PC-3 (cell line): Measurements from ENCODE around the gene FAM186B. TPM values are rescaled to one million over a fixed set of nuclear protein-coding genes. Genes with fewer than 3 reads are reported as not detected.

ENCODE experiments used
- ATAC-seq: fragments of 200-7000 bp; cut with Tn5 transposase; 2 replicates; pipeline ENCODE4 v1.9.1; 2020; ENCODE audit warnings: mild to moderate bottlenecking, moderate library complexity
- BruUV-seq: library from RNA; stranded (reverse); fragments of 400-500 nt; replicated peaks from 2 replicates; lab custom pipeline; 2021; lab: Mats Ljungman, UMichigan
- CTCF ChIA-PET: fragments of 300-600 bp; sonication (Branson Sonifier 250); formaldehyde crosslinking; loops from one replicate; lab custom pipeline; 2022; ENCODE audit warnings: antibody characterized with exemption; lab: Charles Lee
- POLR2A ChIA-PET: fragments of 300-600 bp; sonication (Branson Sonifier 250); formaldehyde crosslinking; loops from one replicate; lab custom pipeline; 2022; ENCODE audit warnings: antibody characterized with exemption; ENCODE audit not compliant: unreplicated experiment; lab: Charles Lee
- DNase-seq: peaks from one replicate; pipeline ENCODE4 v3.0.0-alpha.2; 2015
- H2AFZ ChIP-seq: fragments of 300-600 bp; sonication (generic); 2 replicates; pipeline ENCODE4 v1.6.0; 2016; ENCODE audit warnings: antibody characterized with exemption, low read length
- H3F3A ChIP-seq: fragments of 300-600 bp; sonication (generic); one replicate; pipeline ENCODE4 v1.6.0; 2017; ENCODE audit warnings: antibody characterized with exemption, low read length, control low read depth, mild to moderate bottlenecking; ENCODE audit not compliant: unreplicated experiment
- H3K27ac ChIP-seq: fragments of 300-600 bp; sonication (generic); 2 replicates; pipeline ENCODE4 v1.5.1; 2016; ENCODE audit warnings: mild to moderate bottlenecking, low read length
- H3K27me3 ChIP-seq: fragments of 300-600 bp; sonication (generic); 2 replicates; pipeline ENCODE4 v1.6.1; 2016; ENCODE audit warnings: low read length, mixed read lengths
- H3K36me3 ChIP-seq: fragments of 300-600 bp; sonication (generic); 2 replicates; pipeline ENCODE4 v1.6.1; 2016; ENCODE audit warnings: low read depth, mixed run types, low read length, mixed read lengths
- H3K4me1 ChIP-seq: fragments of 300-600 bp; sonication (generic); 2 replicates; pipeline ENCODE4 v1.5.1; 2016; ENCODE audit warnings: low read length; ENCODE audit not compliant: insufficient read depth
- H3K4me2 ChIP-seq: fragments of 300-600 bp; sonication (generic); 2 replicates; pipeline ENCODE4 v1.6.0; 2016; ENCODE audit warnings: low read length
- H3K4me3 ChIP-seq: fragments of 300-600 bp; sonication (generic); 2 replicates; pipeline ENCODE4 v1.5.1; 2016; ENCODE audit warnings: mild to moderate bottlenecking, low read length, mixed read lengths
- H3K79me2 ChIP-seq: fragments of 300-600 bp; sonication (generic); 2 replicates; pipeline ENCODE4 v1.6.1; 2017; ENCODE audit warnings: low read length, mixed read lengths
- H3K9ac ChIP-seq: fragments of 300-600 bp; sonication (generic); 2 replicates; pipeline ENCODE4 v1.6.0; 2016; ENCODE audit warnings: mild to moderate bottlenecking, low read length
- H3K9me2 ChIP-seq: fragments of 300-600 bp; sonication (generic); replicated peaks from 2 replicates; pipeline ENCODE4 v1.6.1; 2016; ENCODE audit warnings: mixed run types, low read length, mixed read lengths
- H3K9me3 ChIP-seq: fragments of 300-600 bp; sonication (generic); 2 replicates; pipeline ENCODE4 v1.6.1; 2016; ENCODE audit warnings: low read length, mixed read lengths
- H4K20me1 ChIP-seq: fragments of 300-600 bp; sonication (generic); 2 replicates; pipeline ENCODE4 v1.6.1; 2016; ENCODE audit warnings: low read length, mixed read lengths
- CTCF ChIP-seq: fragments of 300-600 bp; sonication (generic); conservative IDR thresholded peaks from 2 replicates; pipeline ENCODE4 v1.5.1; 2017; ENCODE audit warnings: antibody characterized with exemption, low read depth, mild to moderate bottlenecking, low read length
- EZH2 ChIP-seq: fragments of 300-600 bp; sonication (generic); IDR thresholded peaks from one replicate; pipeline ENCODE4 v1.6.1; 2017; ENCODE audit warnings: antibody characterized with exemption, mild to moderate bottlenecking, low read length; ENCODE audit not compliant: unreplicated experiment
- EZH2phosphoT487 ChIP-seq: fragments of 300-600 bp; sonication (generic); IDR thresholded peaks from 2 replicates; pipeline ENCODE4 v1.6.1; 2018; ENCODE audit warnings: mild to moderate bottlenecking, antibody characterized with exemption, low read length, borderline replicate concordance
- intact Hi-C: fragments of 100-400 bp; cut with micrococcal nuclease; formaldehyde crosslinking; loops from 2 replicates; pipeline ENCODE4 v1.9.0; 2023
- total RNA-seq: library from RNA; depleted of rRNA; stranded (reverse); fragments of >200 nt; gene quantifications from 2 replicates; pipeline ENCODE4 v1.2.3, GENCODE V29; 2014

The FAM186B gene
- total RNA-seq, 1 experiment from 2014 or later, result 0.80 TPM

DNA sequence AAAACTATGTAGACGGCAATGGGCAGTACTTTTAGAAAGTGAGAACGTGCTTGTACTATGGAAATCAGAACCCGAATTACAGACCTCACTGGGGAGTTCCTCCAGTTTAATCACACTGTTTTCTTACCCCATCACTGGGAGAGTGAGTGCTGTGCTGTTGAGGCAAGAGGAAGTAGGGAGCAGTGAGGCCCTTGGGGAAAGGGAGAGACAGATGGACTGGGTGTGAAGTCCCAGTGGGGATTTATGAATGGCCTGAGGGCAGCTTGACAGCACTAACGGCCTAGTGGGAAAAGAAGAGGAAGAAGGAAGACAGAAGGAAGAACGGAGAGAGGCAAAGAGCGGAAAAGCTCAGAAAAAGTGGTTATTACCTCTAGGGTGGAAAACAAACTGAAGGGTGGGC, 43.2 kb downstream of the FAM186B start:
- Histone ChIP-seq H3K9me2 (no peaks in the 10 kb centered on the region), H3K27me3 (no peaks in the 10 kb centered on the region), H3K36me3 (peaks cover 20% of the 10 kb centered on the region), H4K20me1 (0 out of 2 replicates have a peak, but pooled peaks cover 4% of the 10 kb centered on the region), H3K27ac (no peak overlapping the region), H3K9ac (no peak overlapping the region), H3K4me2 (no peak overlapping the region), H3K4me1 (peaks cover 9% of the 10 kb centered on the region; the same call in 1 of the 2 replicates), H3K4me3 (no peak overlapping the region), H3K79me2 (peaks cover 20% of the 10 kb centered on the region), H3K9me3 (no peaks in the 10 kb centered on the region), H2AFZ (no peak overlapping the region), H3F3A (no peaks in the 10 kb centered on the region)
- BruUV-seq, result no TSS peak
- TF ChIP-seq EZH2 (no peak), EZH2phosphoT487 (no peak), CTCF (no peak)
- ATAC-seq, result no peak
- ChIA-PET POLR2A (interaction anchor here (0.6 kb wide), 1 partner anchor 204 kb away, joined by 15 read pairs; no protein-coding TSS in a partner anchor), CTCF (no interaction called here)
- intact Hi-C loops, result no loop called here
- DNase-seq, result no peak

DNA sequence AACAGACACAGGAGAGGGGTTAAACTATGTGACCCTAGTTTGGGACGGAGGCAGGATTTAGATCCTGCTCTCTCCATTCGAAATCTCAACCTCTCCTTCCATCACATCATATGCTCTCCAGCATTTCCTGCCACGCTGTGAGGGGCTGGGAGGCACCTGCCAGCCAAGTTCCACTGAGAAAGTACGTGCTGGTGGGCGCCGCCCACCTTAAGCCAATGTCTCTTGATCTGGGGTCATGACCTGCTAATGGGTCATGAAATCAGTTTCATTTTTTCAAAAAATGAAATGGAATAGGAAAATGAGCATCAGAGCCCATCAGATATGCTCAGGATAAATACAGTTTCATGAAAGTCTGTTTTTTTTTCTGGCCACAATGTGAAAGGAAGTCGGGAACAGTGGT, 44.7 kb downstream of the FAM186B start:
- Histone ChIP-seq H3K9ac (no peak overlapping the region), H3K27me3 (no peaks in the 10 kb centered on the region), H3K4me2 (no peak overlapping the region), H3K4me1 (no peaks in the 10 kb centered on the region), H3K4me3 (no peak overlapping the region), H4K20me1 (no peaks in the 10 kb centered on the region), H3K9me2 (no peaks in the 10 kb centered on the region), H3K9me3 (no peaks in the 10 kb centered on the region), H3K79me2 (0 out of 2 replicates have a peak, but pooled peaks cover 4% of the 10 kb centered on the region), H3K27ac (no peak overlapping the region), H3K36me3 (peaks cover 26% of the 10 kb centered on the region), H3F3A (no peaks in the 10 kb centered on the region), H2AFZ (no peak overlapping the region)
- CTCF ChIA-PET, result no interaction called here
- intact Hi-C loops, result no loop called here
- DNase-seq (no peak), ATAC-seq (no peak)
- no TSS peak for BruUV-seq
- POLR2A ChIA-PET, result no interaction called here
- no peak for TF ChIP-seq EZH2phosphoT487
- TF ChIP-seq EZH2, result no peak
- TF ChIP-seq CTCF, result no peak

GRCh38 chr12:49559011-49559675, 46.3 kb downstream of the FAM186B start:
- CTCF ChIA-PET, result no interaction called here
- Histone ChIP-seq H3K4me1 (no peaks in the 10 kb centered on the region), H3K9me3 (no peaks in the 10 kb centered on the region), H3K79me2 (no peaks in the 10 kb centered on the region), H3K4me2 (no peak overlapping the region), H3K36me3 (peaks cover 22% of the 10 kb centered on the region), H3K27ac (no peak overlapping the region), H3K9me2 (no peaks in the 10 kb centered on the region), H4K20me1 (no peaks in the 10 kb centered on the region), H3K27me3 (no peaks in the 10 kb centered on the region), H3F3A (no peaks in the 10 kb centered on the region), H3K9ac (no peak overlapping the region), H2AFZ (no peak overlapping the region), H3K4me3 (no peak overlapping the region)
- TF ChIP-seq CTCF, result no peak
- no peak for TF ChIP-seq EZH2
- no peak for TF ChIP-seq EZH2phosphoT487
- ATAC-seq (no peak), DNase-seq (no peak)
- BruUV-seq, result no TSS peak
- POLR2A ChIA-PET, result no interaction called here
- intact Hi-C loops, result no loop called here
